ENCODE data around the gene ZNF366. TPM values are rescaled to one million over a fixed set of nuclear protein-coding genes. Genes with fewer than 3 reads are reported as not detected.

Gene ZNF366
- total RNA-seq, 4 donors from 2014 or later: 0.38 to 3.8 (median 2.1) TPM

- WGBS: 66% methylated on average over 5 of the region's 7 CpGs
- Histone ChIP-seq H3K4me3 (no peak overlapping the region), H3K9me3 (no peaks in the 10 kb centered on the region), H3K36me3 (no peaks in the 10 kb centered on the region), H3K27me3 (no peaks in the 10 kb centered on the region), H3K27ac (no peak overlapping the region), H3K4me1 (no peaks in the 10 kb centered on the region)
- DNase-seq (ENCODE audit: low spot score in 2 of 2): no peak
- no peak for TF ChIP-seq EP300 (IDR thresholded peaks at IDR 0.05)
These were observed 34.5 kb upstream of the ZNF366 start for GRCh38 chr5:72541501-72542225.

- Histone ChIP-seq H3K27me3 (no peaks in the 10 kb centered on the region), H3K36me3 (no peaks in the 10 kb centered on the region), H3K9me3 (no peaks in the 10 kb centered on the region), H3K27ac (no peak overlapping the region), H3K4me3 (no peak overlapping the region), H3K4me1 (no peaks in the 10 kb centered on the region)
- DNase-seq (ENCODE audit: low spot score in 2 of 2): no peak
- TF ChIP-seq POLR2A (IDR thresholded peaks at IDR 0.05): no peak
- no peak for TF ChIP-seq CTCF (IDR thresholded peaks at IDR 0.05)
- no peak for TF ChIP-seq EP300 (IDR thresholded peaks at IDR 0.05)
- no peak for TF ChIP-seq POLR2AphosphoS5 (IDR thresholded peaks at IDR 0.05)
- WGBS: 76% methylated on average over 7 of the region's 7 CpGs
These were observed 33.7 kb upstream of the ZNF366 start for GRCh38 chr5:72540759-72541438.

- TF ChIP-seq CTCF (IDR thresholded peaks at IDR 0.05) (no peak), POLR2A (IDR thresholded peaks at IDR 0.05) (no peak)
- no peak for DNase-seq (ENCODE audit: low spot score in 2 of 2)
- H3K4me3 ChIP-seq: no peak overlapping the region
- H3K27me3 ChIP-seq: no peaks in the 10 kb centered on the region
- no peaks in the 10 kb centered on the region for H3K9me3 ChIP-seq
- H3K27ac ChIP-seq: no peak overlapping the region
- H3K4me1 ChIP-seq: no peaks in the 10 kb centered on the region
- no peaks in the 10 kb centered on the region for H3K36me3 ChIP-seq
These were observed 32.5 kb upstream of the ZNF366 start for GRCh38 chr5:72539726-72540125.

- no peaks in the 10 kb centered on the region for H3K9me3 ChIP-seq
- H3K27ac ChIP-seq: no peak overlapping the region
- 49% methylated on average over 1 of the region's 1 CpG for WGBS
- H3K36me3 ChIP-seq: no peaks in the 10 kb centered on the region
- DNase-seq (ENCODE audit: low spot score in 2 of 2): no peak
- H3K27me3 ChIP-seq: no peaks in the 10 kb centered on the region
- TF ChIP-seq POLR2A (IDR thresholded peaks at IDR 0.05) (no peak), EP300 (IDR thresholded peaks at IDR 0.05) (no peak), POLR2AphosphoS5 (IDR thresholded peaks at IDR 0.05) (no peak), CTCF (IDR thresholded peaks at IDR 0.05) (no peak)
- H3K4me1 ChIP-seq: no peaks in the 10 kb centered on the region
- H3K4me3 ChIP-seq: no peak overlapping the region
These were observed 31.8 kb upstream of the ZNF366 start for GRCh38 chr5:72539038-72539437.

- 81% methylated on average over 5 of the region's 5 CpGs for WGBS
- H3K36me3 ChIP-seq: no peaks in the 10 kb centered on the region
- TF ChIP-seq EP300 (IDR thresholded peaks at IDR 0.05): no peak
- no peak for TF ChIP-seq CTCF (IDR thresholded peaks at IDR 0.05)
- no peak for TF ChIP-seq POLR2A (IDR thresholded peaks at IDR 0.05)
- TF ChIP-seq POLR2AphosphoS5 (IDR thresholded peaks at IDR 0.05): no peak
- H3K27ac ChIP-seq: no peak overlapping the region
- no peaks in the 10 kb centered on the region for H3K4me1 ChIP-seq
- H3K4me3 ChIP-seq: no peak overlapping the region
- DNase-seq (ENCODE audit: low spot score in 2 of 2): no peak
- H3K9me3 ChIP-seq: no peaks in the 10 kb centered on the region
- H3K27me3 ChIP-seq: no peaks in the 10 kb centered on the region
These were observed 30.0 kb upstream of the ZNF366 start for GRCh38 chr5:72537166-72537565.

Data from suprapubic skin (tissue), 4 donors.